Measurements from ENCODE around the gene NDUFS8.

- TF ChIP-seq POLR2A (IDR thresholded peaks at IDR 0.05; ENCODE audit: low read length), result no peak
- TF ChIP-seq GATA1 (IDR thresholded peaks at IDR 0.05; ENCODE audit: low read depth, low read length), result no peak
Measured at GRCh38 chr11:67997475-67997921, 33.0 kb upstream of the NDUFS8 start.

Data from erythroblast (primary cell).